ENCODE measurements around the gene TP53RK. TPM values are rescaled to one million over a fixed set of nuclear protein-coding genes. Genes with fewer than 3 reads are reported as not detected.

Gene TP53RK
- total and polyA plus RNA-seq, 2 donors (not counting 1 experiment from before 2014, with no cell fraction given) = 3.1 to 22.5 TPM

DNA sequence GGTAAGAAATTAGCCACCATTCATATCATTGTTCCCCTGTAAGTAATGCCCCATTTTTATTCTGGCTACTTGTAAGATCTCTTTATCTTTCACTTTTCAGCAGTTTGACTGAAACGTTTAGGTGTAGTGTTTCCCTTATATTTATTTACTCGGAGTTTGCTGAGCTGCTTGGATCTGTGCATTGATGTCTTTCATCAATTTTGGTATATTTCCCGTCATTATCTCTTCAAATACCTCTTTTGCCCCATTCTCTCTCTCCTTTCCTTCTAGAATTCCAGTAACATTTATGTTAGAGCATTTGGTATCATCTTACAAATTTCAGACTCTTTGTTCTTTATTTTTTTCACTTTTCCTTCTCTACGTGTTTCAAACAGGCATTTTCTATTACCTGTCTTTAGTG, 28.8 kb downstream of the TP53RK start:
- H3K27ac Mint-ChIP-seq = no peak overlapping the region
- POLR2A ChIA-PET = no interaction called here

DNA sequence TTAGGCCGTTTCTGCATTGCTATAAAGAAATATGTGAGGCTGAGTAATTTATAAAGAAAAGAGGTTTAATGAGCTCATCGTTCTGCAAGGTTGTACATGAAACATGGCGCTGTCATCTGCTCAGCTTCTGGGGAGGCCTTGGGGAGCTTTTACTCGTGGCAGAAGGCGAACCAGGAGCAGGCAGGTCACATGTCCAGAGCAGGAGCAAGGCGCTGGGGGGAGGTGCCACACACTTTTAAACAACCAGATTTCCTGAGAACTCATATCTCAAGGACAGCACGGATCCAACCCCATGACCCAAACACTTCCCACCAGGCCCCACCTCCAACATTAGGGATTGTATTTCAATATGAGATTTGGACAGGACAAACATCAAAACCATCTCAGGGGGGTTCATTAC, 31.6 kb downstream of the TP53RK start:
- TF ChIP-seq, protein P1, sequence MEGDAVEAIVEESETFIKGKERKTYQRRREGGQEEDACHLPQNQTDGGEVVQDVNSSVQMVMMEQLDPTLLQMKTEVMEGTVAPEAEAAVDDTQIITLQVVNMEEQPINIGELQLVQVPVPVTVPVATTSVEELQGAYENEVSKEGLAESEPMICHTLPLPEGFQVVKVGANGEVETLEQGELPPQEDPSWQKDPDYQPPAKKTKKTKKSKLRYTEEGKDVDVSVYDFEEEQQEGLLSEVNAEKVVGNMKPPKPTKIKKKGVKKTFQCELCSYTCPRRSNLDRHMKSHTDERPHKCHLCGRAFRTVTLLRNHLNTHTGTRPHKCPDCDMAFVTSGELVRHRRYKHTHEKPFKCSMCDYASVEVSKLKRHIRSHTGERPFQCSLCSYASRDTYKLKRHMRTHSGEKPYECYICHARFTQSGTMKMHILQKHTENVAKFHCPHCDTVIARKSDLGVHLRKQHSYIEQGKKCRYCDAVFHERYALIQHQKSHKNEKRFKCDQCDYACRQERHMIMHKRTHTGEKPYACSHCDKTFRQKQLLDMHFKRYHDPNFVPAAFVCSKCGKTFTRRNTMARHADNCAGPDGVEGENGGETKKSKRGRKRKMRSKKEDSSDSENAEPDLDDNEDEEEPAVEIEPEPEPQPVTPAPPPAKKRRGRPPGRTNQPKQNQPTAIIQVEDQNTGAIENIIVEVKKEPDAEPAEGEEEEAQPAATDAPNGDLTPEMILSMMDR (IDR thresholded peaks at IDR 0.05) = no peak
- Histone ChIP-seq H4K20me1 (ENCODE audit: control insufficient read depth, insufficient read depth, low read length, poor library complexity, severe bottlenecking) (no peaks in the 10 kb centered on the region), H3K4me2 (replicated peaks; ENCODE audit: low read depth, low read length, poor library complexity, severe bottlenecking) (no peak overlapping the region), H2AFZ (ENCODE audit: insufficient read depth, low read depth, low read length, poor library complexity, severe bottlenecking) (no peak overlapping the region), H3K9ac (ENCODE audit: low read length) (no peak overlapping the region), H3K79me2 (ENCODE audit: control insufficient read depth, insufficient read depth, low read length) (no peaks in the 10 kb centered on the region), H3K9me3 (ENCODE audit: control extremely low read depth in 1 of 3, control insufficient read depth in 2 of 3, insufficient read depth in 1 of 3, low read length in 2 of 3) (no peaks in the 10 kb centered on the region), H3K4me1 (ENCODE audit: control insufficient read depth in 2 of 2, insufficient read depth in 2 of 2, low read length in 2 of 2) (no peaks in the 10 kb centered on the region), H3K36me3 (replicated peaks in 1 of 2; ENCODE audit: control extremely low read depth in 1 of 2, control insufficient read depth in 1 of 2, extremely low read depth in 1 of 2, insufficient read depth in 2 of 2, low read length in 1 of 2) (no peaks in the 10 kb centered on the region), H3K27ac (ENCODE audit: low read length in 2 of 2) (no peak overlapping the region), H3K27me3 (replicated peaks in 1 of 4; ENCODE audit: control extremely low read depth in 1 of 4, control insufficient read depth in 3 of 4, insufficient read depth in 4 of 4, low read length in 3 of 4) (no peaks in the 10 kb centered on the region), H3K4me3 (ENCODE audit: control extremely low read depth in 1 of 5, extremely low read depth in 1 of 5, insufficient read depth in 1 of 5, low read depth in 2 of 5, low read length in 4 of 5) (no peak overlapping the region)
- Mint-ChIP-seq H3K27ac (no peak overlapping the region), H3K4me1 (no peaks in the 10 kb centered on the region), H3K9me3 (ENCODE audit: insufficient read depth) (no peaks in the 10 kb centered on the region), H3K4me3 (no peak overlapping the region), H3K27me3 (peaks cover 31% of the 10 kb centered on the region)
- intact Hi-C loops (cut with micrococcal nuclease) = no loop called here
- 81% methylated on average over 6 of the region's 7 CpGs for WGBS (ENCODE audit: insufficient coverage)
- DNase-seq (no peak), ATAC-seq (ENCODE audit: low read depth) (no peak)
- ChIA-PET POLR2A (no interaction called here), CTCF (interaction anchor here (1.1 kb wide), 1 partner anchor 22 kb away, joined by 3 read pairs; no protein-coding TSS in a partner anchor)

More for the DNA sequence above, 28.8 kb downstream of the TP53RK start:
- H4K20me1 ChIP-seq (ENCODE audit: control insufficient read depth, insufficient read depth, low read length, poor library complexity, severe bottlenecking) = no peaks in the 10 kb centered on the region
- no peaks in the 10 kb centered on the region for H3K27me3 ChIP-seq (replicated peaks in 1 of 4; ENCODE audit: control extremely low read depth in 1 of 4, control insufficient read depth in 3 of 4, insufficient read depth in 4 of 4, low read length in 3 of 4)
- intact Hi-C loops (cut with micrococcal nuclease) = no loop called here
- ATAC-seq (ENCODE audit: low read depth) (no peak), DNase-seq (no peak)
- H3K9ac ChIP-seq (ENCODE audit: low read length) = no peak overlapping the region
- no peak overlapping the region for H3K4me3 ChIP-seq (ENCODE audit: control extremely low read depth in 1 of 5, extremely low read depth in 1 of 5, insufficient read depth in 1 of 5, low read depth in 2 of 5, low read length in 4 of 5)
- H3K36me3 ChIP-seq (replicated peaks in 1 of 2; ENCODE audit: control extremely low read depth in 1 of 2, control insufficient read depth in 1 of 2, extremely low read depth in 1 of 2, insufficient read depth in 2 of 2, low read length in 1 of 2) = no peaks in the 10 kb centered on the region
- H3K27ac ChIP-seq (ENCODE audit: low read length in 2 of 2) = no peak overlapping the region
- no CpG with 5 or more reads among the region's 4 CpGs for WGBS (ENCODE audit: insufficient coverage)
- no peaks in the 10 kb centered on the region for H3K9me3 ChIP-seq (ENCODE audit: control extremely low read depth in 1 of 3, control insufficient read depth in 2 of 3, insufficient read depth in 1 of 3, low read length in 2 of 3)
- H3K4me3 Mint-ChIP-seq = no peak overlapping the region
- H3K4me1 Mint-ChIP-seq = no peaks in the 10 kb centered on the region
- H2AFZ ChIP-seq (ENCODE audit: insufficient read depth, low read depth, low read length, poor library complexity, severe bottlenecking) = no peak overlapping the region
- H3K4me1 ChIP-seq (ENCODE audit: control insufficient read depth in 2 of 2, insufficient read depth in 2 of 2, low read length in 2 of 2) = no peaks in the 10 kb centered on the region
- CTCF ChIA-PET = no interaction called here
- H3K9me3 Mint-ChIP-seq (ENCODE audit: insufficient read depth) = no peaks in the 10 kb centered on the region
- H3K4me2 ChIP-seq (replicated peaks; ENCODE audit: low read depth, low read length, poor library complexity, severe bottlenecking) = no peak overlapping the region
- no peak for TF ChIP-seq EZH2 (IDR thresholded peaks at IDR 0.05; ENCODE audit: borderline replicate concordance, insufficient read depth, low read depth, low read length, poor library complexity, severe bottlenecking)
- TF ChIP-seq, protein P1 (IDR thresholded peaks at IDR 0.05) = no peak
- no peaks in the 10 kb centered on the region for H3K79me2 ChIP-seq (ENCODE audit: control insufficient read depth, insufficient read depth, low read length)
- H3K27me3 Mint-ChIP-seq = peaks cover 16% of the 10 kb centered on the region

All from B cell (primary cell).